NOMO-1 treated with dmso at 0.1 percent for 144 hours (cell line): ENCODE results near the gene PCYT2.

Experiments used
- DNase-seq: peaks from one replicate; lab custom pipeline; 2025; ENCODE audit not compliant: unreplicated experiment; lab: John Stamatoyannopoulos, UW

PCYT2 gene

DNA sequence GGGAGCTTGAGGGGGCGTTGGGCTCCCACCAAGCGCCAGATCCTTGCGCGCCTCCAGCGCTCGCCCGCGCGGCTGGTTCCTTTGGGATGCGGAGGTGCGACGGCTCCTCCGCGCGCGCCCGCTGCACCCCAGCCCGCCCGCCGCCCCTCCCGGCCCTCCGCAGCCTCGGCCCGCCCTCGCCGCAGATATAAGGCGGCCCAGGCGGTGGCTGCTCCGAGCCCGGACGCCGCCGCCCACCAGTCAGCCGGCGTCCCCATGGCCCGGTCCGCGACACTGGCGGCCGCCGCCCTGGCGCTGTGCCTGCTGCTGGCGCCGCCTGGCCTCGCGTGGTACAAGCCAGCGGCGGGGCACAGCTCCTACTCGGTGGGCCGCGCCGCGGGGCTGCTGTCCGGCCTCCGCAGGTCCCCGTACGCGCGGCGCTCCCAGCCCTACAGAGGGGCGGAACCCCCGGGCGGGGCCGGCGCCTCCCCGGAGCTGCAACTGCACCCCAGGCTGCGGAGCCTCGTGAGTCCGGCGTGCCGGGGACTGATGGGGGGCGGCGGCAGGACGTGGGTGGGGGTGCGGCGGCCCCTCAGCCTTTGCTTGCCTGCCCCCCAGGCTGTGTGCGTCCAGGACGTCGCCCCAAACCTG, 9.1 kb downstream of the PCYT2 start, which contains the start of gene NPB:
Gene NPB, plus strand, starts transcription at position 216 of the 630 bp plus-strand sequence. Its CDS starts 40 bp downstream, at position 256.
- no peak for DNase-seq

DNA sequence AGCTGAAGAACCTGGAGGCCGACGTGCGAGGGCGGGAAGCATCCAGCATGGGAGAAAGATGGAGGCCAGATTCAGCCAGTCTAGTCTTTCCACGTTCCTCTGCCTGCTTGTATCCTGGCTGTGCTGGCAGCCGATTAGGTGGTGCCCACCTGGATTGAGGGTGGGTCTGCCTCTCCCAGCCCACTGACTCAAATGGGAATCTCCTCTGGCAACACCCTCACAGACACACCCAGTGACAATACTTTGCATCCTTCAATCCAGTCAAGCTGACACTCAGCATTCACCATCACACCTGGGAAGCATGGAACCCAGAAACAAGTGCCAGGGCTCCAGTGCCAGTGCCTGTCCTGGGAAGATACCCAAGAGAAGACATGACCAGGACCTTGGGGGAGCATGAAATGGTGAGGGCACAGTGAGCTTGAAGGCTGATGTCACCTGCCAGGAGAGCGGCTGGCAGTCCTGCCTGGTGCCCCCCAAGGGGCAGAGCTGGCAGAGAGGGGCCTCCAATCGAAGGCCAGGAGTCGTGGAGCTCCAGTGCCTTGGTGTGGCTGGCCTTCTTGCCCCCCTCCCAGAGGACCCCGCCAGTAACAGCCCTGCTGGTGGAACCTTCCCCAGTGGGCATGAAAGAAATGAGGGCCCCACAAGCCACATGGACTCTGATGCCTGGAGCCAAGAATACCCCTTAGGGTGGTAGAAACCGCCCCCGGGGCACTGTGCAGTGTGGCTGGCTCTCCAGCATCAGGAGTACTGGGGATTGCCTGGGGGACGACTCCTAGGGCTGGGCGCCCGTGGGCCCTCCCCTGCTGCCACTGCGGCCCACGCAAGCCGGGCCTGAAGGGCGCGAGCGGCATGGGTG, 9.8 kb downstream of the PCYT2 start:
- no peak for DNase-seq

DNA sequence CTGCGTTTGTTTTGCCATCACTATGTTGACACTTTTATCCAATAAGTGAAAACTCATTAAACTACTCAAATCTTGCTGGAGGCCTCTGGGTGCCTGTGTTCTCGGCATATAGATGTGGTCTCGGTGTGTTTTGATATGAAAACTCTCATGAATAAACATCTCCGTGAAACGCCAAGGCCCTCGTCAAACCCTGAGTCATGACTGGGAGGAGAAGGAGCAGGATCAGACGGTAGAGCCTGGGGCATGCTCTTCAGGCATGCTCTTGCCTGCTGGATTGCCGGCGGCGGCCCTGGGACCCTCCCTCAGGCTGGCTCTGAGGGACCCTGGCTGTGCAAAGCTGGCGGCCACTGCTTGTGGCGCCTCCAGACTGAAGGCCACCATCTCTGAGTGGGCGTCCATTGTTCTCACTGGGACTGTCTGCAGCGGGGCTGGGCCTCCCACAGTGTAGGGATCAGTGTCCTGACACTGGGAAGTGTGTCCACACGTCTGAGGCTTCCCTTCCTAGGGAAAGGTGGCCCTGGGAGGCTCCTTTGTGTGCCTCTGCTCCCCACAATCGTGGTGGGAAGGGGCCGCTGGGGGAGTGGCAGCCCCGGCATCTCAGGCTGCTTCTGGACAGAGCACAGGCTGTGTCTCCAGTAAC, 10.9 kb downstream of the PCYT2 start:
- DNase-seq = no peak

DNA sequence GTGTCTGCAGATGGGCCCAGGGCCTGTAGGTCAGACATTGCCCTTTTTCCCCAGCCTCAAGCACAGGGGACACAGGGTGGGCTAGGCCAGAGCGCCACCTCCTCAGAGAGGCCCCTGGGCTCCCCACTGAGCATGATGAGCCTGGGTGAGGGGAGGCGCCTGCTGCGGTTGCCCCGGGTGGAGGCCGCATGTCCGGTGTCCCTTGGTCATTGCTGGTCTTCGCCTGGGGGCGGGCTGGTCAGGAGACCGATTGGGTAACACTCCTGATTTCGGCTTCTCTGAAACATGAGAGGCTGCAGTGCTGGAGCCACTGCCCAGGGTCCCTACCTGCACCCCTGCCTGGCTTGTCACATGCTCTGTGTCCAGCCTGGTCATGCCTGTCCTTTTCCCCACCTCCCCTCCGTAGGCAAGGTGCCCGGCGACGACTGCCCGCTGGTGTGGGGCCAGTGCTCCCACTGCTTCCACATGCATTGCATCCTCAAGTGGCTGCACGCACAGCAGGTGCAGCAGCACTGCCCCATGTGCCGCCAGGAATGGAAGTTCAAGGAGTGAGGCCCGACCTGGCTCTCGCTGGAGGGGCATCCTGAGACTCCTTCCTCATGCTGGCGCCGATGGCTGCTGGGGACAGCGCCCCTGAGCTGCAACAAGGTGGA, 11.6 kb downstream of the PCYT2 start:
- no peak for DNase-seq

DNA sequence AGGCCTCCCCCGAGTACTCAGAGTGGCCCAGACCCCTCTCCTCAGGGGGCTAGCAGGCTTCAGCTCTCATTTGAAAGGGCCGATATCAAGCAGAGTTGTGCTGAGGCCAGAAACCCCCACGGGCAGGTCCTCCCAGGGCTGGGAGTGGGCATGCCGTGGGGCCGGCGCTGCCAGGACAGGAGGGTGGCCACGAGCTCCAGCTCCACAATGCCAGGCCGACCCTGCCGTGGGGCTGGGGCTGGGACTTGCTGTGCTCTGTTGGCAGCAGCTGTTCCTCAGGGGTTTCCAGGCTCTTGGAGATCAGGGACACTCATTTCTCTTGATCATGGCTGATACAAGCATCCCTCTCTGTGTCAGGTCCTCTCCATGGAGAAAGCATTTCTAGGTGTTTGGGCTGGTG, 12.3 kb downstream of the PCYT2 start:
- no peak for DNase-seq

DNA sequence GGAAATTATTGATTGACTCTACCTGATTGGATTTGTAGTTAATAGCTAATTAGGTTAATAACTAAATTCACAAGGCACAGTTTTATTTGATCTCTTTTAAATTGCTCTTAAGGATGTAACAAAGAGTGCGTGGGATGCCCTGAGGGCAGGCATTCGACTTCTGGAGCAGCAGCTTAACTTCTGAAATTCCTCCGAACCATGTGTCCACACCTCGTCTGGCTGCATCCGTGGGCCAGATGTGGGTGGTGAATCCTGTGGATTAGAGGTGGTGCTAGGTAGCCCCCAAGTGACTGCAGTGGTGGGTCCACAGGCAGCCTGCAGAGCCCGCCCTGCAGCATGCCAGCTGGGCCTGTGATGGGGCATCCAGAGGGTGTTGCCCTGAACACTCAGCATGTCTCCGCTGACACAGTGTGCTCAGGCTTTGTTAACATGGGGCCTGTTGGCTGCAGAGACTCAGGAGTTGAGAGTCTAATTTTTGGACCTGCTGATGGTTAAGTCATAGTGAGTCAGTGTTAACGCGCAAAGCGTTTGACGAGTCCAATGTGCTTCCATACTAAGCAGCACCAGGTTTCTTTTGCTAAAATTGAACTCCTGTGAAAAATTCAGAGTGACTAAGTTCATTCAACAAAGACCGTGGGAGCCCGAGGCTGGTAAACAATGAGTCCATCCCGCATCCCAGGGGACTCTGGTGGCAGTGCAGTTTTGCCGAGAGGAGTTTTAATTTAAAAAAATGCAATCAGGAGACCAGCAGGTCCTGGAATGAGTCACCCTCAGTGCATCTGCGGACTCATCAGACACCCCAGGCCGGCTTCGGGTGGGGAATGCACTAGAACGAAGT, 13.0 kb downstream of the PCYT2 start:
- no peak for DNase-seq

DNA sequence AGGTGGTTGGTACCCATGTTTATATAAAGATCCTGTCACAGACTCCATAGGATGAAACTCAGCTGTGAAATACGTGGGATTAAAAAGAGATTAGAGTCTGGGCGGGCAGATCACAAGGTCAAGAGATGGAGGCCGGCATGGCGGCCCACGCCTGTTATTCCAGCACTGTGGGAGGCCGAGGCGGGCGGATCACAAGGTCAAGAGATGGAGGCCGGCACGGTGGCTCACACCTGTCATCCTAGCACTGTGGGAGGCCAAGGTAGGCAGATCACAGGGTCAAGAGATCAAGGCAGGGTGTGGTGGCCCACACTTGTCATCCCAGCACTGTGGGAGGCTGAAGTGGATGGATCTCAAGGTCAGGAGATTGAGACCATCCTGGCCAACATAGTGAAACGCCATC, 15.8 kb downstream of the PCYT2 start:
- DNase-seq = no peak

DNA sequence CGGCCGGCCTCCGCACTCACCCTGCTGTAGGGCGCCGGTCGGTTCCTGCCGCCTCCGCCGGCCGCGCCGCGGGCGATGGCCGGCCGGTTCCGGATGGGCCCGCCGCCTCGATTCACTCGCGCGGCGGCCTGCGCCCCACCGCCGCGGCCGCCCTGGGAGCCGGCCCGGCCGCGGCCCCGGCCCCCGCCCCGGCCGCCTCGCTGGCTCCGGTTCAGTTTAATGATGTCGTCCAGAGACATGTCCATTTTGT, 20.0 kb downstream of the PCYT2 start:
- no peak for DNase-seq

DNA sequence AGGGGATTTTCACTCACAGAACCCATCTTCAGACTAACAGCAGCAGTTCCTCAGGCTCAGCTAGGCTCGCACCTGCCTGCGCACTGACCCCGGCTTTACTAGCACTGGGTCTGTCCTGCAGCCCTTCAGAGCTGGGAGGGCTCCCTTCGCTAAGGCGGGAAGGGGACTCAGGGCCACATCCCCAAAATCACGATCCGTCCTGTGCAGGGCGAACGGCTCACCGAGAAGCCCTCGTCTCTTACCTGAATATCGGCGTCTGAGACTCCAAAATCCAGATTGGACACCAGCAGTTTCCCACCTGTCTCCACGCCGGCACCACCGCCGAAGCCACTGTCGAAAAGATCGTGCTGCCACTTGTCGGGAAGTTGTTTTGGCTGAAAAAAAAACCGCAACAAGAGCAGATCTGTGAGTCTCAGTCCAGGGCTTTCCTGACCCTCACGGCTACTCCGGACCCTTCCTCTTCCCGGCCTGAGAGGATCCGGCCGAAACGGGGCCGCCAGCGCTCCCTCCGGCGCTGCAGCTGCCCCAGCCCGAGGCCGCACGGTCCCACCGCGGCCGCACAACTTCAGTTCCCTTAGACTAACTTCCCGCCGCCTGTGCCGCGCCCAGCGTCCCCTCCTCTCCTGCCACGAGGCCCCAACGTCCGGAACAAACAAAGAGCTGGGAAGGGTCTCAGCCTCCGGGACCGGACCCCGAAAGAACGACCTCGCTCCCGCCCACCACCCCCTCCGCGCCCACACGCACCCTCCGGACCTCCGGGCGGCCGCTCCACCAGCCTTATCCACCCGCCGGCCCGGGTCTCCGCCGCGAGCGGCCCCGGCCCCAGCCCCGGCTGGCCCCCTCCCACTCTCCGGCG, 20.5 kb downstream of the PCYT2 start:
- no peak for DNase-seq

DNA sequence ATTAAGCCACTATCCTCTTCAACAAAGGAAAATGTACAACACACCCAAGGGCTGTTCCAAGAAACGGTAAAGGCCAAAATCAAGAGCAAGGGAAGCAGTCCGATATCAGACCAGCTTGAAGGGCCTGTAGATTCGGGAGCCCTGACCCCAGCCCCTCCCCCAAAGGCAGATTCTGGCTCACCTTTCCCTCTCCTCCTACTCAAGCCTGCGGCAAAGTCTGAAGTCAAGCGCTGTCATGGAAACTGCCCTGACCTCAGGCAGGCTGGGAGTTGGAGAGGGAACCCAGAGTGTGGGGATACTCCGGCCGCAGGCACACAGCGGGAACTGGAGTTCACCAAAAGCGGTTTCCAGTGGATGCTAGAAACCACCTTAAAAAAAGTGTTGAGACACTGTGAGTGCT, 21.6 kb downstream of the PCYT2 start:
- DNase-seq = no peak

DNA sequence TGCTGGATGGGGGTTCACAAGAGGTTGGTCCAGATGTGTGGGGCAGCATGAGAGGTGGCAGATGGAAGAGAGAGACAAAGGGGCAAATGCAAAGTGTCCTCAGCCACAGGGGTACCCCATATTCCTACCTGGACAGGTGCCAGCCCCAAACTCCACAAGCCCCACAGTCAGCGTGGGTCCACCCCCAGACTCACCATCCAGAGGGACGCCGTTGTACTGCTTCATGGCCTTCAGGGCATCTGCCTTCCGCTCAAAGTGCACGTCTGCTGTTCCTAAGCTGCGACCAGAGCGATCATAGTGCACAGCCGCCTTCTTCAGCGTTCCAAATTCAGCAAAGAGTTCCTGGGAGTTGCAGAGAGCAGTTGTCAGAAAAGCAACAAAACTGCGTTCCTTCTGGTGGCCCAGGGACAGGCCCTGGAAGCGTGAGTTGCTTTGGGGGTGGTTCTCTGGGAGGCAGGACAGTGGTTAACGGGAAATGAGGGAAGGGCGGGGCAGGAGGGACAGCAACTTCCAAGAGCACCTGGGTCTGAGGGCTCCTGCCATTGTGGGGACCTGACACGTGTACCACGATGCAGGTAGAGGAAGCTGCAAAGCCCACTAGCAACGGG, 22.1 kb downstream of the PCYT2 start:
- DNase-seq = no peak

DNA sequence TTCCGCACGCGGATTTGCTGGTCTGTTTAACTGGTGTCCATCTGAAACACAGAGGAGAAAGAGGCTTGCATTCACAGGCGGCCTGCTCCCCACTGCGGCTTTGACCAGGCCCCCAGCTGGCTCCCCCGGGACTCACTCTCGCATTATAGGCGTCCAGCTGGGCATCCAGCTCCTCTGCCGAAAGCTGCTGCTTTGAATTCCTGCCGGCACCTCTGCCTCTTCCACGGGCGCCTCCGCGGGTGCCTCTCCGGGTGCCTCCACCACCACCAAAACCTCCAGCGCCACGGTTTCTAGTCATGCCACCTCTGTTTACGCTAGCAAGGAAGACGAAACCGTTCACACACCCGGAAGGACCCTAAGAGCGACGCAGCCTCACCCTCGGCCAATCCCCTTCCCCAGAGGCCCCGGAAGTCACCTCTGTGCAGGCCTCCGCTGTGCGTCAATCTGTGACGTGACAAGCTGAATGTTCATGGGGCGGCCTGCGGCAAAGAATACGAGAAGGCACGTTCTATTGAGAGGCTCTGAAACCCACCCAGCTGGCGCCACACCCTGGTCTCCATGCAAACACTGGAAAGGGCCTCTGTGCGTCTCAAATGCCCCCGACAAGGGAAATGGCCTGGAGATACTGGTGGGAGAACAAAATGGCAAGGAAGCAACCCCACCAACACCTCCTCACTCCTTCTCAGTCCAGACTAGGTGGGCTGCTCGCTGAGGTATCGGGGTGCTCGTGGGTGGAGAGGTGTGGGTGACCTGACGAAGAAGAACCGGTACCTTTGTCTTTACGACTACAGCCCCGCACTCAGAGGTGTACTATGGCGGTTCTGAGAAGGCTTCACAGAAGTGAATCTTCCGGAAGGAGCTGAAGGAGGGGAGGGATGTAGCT, 22.9 kb downstream of the PCYT2 start:
- DNase-seq = no peak

DNA sequence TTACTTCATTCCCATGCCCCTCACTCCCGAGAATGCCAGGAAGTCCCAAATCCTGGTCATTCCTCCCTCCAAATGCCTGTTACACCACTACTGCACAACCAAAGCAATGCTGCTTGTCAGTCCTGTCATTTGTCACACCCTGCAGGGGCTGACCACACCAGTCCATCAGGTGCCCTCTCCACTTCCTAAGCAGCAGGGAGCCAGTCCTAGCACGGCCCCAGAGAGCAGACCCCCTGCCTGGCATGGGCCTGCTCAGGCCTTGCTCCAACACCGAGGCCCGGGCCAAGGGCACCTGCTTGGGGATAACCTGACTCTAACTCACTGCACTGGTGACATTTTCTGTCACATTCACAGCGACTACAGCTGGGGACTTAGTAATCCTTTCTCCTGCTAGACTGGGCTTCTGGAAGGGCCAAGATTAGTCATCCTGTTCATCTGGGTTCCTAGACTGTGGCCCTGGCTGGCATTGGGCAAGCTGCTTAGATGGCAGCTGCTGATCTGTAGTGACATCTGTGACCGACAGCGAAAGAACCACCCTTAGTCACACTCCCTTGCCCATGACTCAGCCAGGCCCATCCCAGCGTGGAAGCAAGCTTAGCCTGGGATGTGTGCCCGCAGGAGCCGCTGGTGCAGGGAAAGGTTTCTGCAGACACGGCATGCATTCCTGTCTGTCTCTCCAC, 25.2 kb downstream of the PCYT2 start:
- DNase-seq = no peak

DNA sequence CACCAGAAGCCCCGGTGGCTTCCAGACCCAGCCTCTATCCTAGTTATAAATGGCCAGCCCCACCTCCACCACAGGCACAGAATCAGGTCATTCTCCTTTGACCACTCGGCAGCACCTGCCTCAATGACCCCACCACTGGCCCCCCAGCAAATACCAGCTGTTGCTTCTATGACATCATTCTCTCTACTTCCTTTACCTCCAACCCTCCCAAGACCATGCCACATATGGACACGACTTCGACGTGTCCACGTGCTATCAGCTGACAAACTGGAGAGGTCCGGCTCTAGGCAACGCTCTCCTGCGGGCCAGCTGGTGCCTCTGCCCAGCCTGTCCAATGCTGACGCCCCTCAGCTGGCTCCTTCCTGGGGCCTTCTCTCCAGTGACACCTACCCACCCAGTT, 25.7 kb downstream of the PCYT2 start:
- DNase-seq = no peak

DNA sequence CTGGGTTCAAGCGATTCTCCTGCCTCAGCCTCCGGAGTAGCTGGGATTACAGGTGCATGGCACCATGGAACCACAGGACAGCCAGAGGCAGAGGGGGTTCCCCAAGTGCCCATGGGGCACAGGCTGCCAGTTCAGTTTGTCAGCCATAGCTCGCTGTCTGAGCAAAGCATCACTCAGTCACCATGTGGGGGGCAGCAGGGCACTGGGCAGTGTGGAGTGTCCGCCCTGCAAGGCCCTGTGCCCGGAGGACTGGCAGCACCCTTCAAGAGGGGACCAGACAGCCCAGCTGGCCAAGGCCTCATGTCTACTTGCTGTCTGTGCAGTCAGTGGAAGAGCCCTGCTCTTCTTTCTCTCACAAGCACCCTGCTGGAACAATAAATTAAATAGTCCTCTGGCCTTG, 26.2 kb downstream of the PCYT2 start:
- no peak for DNase-seq

DNA sequence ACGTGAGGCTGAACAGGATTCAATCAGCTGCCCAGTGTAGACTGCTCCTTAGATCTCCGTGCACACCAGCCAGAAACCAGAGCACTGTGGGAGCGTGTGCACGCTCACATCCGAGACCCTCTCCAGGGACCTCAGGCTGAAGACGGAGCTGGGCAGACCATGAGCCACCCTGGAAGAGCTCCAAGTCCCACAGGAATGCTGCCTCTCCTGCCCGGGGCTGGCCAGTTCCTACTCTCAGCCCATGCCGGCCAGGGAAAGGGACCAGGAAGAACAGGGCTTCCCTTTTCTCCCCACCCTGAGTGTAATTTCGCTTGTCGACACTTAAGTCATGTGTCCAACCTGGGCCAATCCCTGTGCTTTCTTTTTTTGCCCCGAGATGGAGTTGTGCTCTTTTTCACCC, 26.7 kb downstream of the PCYT2 start:
- DNase-seq = no peak

DNA sequence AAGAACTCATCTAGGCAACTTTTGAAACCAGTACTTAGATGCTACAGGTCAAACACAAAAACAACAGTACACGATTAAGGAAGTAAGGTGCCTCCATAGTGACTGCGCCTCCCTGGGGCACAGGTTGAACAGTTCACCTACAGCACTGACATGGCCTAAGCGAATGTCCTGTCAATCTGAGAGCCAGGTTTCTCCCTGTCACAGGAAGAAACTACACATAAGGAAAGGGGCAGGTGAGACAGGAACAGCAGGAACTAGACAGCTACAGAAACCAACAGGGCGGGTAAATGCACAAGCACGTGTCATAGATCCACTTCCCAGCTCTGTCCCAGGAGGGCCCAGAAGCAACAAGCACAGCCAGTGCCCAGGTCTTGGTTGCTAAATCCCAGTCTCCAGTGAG, 32.1 kb downstream of the PCYT2 start:
- DNase-seq = no peak

DNA sequence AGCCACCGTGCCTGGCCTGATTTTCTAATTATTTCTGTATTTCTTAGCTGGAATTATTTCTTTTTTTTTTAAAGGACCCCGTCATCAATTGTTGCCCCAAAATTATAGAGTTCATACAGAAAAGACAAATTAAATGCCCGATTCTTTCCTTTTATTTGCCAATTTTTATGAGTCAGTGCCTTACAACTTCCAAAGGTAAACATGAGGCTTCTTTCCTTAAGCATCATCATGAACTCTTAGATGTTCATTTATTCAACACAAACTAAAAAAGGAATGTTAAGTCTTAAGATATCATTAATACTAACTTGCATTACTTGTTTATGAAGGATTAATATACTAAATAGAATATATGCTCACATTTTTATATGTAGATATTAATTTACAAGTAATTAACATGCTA, 32.9 kb downstream of the PCYT2 start:
- no peak for DNase-seq
